ENCODE results near the gene HSPA1L.

The HSPA1L gene

DNA sequence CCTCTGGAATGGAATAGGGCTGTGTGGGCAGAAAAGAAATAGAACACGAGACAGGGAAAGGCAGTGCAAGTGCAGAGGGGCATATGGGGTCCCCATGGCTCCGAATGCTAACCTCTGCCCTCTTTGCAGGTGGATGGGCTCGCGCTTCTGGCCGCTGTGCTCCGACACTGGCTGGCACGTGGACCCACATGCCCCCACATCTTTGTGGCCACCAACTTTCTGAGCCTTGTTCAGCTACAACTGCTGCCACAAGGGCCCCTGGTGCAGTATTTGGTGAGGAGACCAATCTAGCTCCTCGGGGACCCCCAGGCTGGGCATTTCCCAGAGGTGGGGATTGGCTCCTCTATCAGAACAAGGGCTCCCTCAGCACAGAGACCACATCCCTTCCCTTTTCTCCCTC is 53.7 kb downstream of the HSPA1L start:
- TF ChIP-seq, protein P1, sequence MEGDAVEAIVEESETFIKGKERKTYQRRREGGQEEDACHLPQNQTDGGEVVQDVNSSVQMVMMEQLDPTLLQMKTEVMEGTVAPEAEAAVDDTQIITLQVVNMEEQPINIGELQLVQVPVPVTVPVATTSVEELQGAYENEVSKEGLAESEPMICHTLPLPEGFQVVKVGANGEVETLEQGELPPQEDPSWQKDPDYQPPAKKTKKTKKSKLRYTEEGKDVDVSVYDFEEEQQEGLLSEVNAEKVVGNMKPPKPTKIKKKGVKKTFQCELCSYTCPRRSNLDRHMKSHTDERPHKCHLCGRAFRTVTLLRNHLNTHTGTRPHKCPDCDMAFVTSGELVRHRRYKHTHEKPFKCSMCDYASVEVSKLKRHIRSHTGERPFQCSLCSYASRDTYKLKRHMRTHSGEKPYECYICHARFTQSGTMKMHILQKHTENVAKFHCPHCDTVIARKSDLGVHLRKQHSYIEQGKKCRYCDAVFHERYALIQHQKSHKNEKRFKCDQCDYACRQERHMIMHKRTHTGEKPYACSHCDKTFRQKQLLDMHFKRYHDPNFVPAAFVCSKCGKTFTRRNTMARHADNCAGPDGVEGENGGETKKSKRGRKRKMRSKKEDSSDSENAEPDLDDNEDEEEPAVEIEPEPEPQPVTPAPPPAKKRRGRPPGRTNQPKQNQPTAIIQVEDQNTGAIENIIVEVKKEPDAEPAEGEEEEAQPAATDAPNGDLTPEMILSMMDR (conservative IDR thresholded peaks at IDR 0.05), result no peak
- TF ChIP-seq ZFX (IDR thresholded peaks at IDR 0.05), result no peak
- H3K27ac ChIP-seq, result no peak overlapping the region

- no peak overlapping the region for H3K27ac ChIP-seq
- TF ChIP-seq, protein P1 (conservative IDR thresholded peaks at IDR 0.05), result no peak
- TF ChIP-seq ZFX (IDR thresholded peaks at IDR 0.05), result no peak
Observed at GRCh38 chr6:31760790-31761189, 54.3 kb downstream of the HSPA1L start.
